Endothelial cell (in vitro differentiated cells): ENCODE results near the gene SAMHD1. TPM values are rescaled to one million over a fixed set of nuclear protein-coding genes. Genes with fewer than 3 reads are reported as not detected.

ENCODE experiments used
- DNase-seq: peaks from one replicate; pipeline ENCODE4 v3.0.0; 2021; ENCODE audit warnings: low spot score
- H3K27ac Mint-ChIP-seq: one replicate; pipeline ENCODE4 v1.8.0; 2021; ENCODE audit warnings: mixed read lengths, inconsistent platforms; ENCODE audit not compliant: unreplicated experiment
- H3K27me3 Mint-ChIP-seq: one replicate; pipeline ENCODE4 v1.8.0; 2021; ENCODE audit warnings: mild to moderate bottlenecking, moderate library complexity, mixed read lengths, inconsistent platforms; ENCODE audit not compliant: unreplicated experiment
- H3K36me3 Mint-ChIP-seq: one replicate; pipeline ENCODE4 v1.8.0; 2021; ENCODE audit warnings: mild to moderate bottlenecking, low read depth, mixed read lengths, inconsistent platforms; ENCODE audit not compliant: unreplicated experiment
- H3K4me1 Mint-ChIP-seq: one replicate; pipeline ENCODE4 v1.8.0; 2021; ENCODE audit warnings: mild to moderate bottlenecking, mixed read lengths, inconsistent platforms; ENCODE audit not compliant: unreplicated experiment
- H3K4me3 Mint-ChIP-seq: one replicate; pipeline ENCODE4 v1.8.0; 2021; ENCODE audit warnings: mild to moderate bottlenecking, mixed read lengths, inconsistent platforms; ENCODE audit not compliant: unreplicated experiment
- H3K9me3 Mint-ChIP-seq: one replicate; pipeline ENCODE4 v1.8.0; 2021; ENCODE audit warnings: mixed read lengths, inconsistent platforms; ENCODE audit not compliant: unreplicated experiment
- total RNA-seq: library from RNA; stranded (reverse); fragmentation: NEBNext Ultra II Directional; extraction: Animal tissue kit (Norgen Biotek cat#: 25700); gene quantifications from one replicate; pipeline ENCODE4 v1.2.1, GENCODE V29; 2021; ENCODE audit not compliant: unreplicated experiment
- TF ChIP-seq, protein P1 (sequence below): fragments of 200-600 bp; sonication (generic); IDR thresholded peaks from one replicate; pipeline ENCODE4 v1.5.0; 2021; ENCODE audit warnings: antibody characterized with exemption; ENCODE audit not compliant: unreplicated experiment

The SAMHD1 gene
- total RNA-seq, 1 donor from 2014 or later = 58.1 TPM

- Mint-ChIP-seq H3K36me3 (peaks cover 18% of the 10 kb centered on the region), H3K4me3 (no peak overlapping the region), H3K4me1 (peaks cover 7% of the 10 kb centered on the region), H3K27ac (no peak overlapping the region), H3K27me3 (no peaks in the 10 kb centered on the region), H3K9me3 (no peaks in the 10 kb centered on the region)
- TF ChIP-seq, protein P1, sequence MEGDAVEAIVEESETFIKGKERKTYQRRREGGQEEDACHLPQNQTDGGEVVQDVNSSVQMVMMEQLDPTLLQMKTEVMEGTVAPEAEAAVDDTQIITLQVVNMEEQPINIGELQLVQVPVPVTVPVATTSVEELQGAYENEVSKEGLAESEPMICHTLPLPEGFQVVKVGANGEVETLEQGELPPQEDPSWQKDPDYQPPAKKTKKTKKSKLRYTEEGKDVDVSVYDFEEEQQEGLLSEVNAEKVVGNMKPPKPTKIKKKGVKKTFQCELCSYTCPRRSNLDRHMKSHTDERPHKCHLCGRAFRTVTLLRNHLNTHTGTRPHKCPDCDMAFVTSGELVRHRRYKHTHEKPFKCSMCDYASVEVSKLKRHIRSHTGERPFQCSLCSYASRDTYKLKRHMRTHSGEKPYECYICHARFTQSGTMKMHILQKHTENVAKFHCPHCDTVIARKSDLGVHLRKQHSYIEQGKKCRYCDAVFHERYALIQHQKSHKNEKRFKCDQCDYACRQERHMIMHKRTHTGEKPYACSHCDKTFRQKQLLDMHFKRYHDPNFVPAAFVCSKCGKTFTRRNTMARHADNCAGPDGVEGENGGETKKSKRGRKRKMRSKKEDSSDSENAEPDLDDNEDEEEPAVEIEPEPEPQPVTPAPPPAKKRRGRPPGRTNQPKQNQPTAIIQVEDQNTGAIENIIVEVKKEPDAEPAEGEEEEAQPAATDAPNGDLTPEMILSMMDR = no peak
- DNase-seq = no peak
These were observed 24.8 kb downstream of the SAMHD1 start for GRCh38 chr20:36926653-36927200.

DNA sequence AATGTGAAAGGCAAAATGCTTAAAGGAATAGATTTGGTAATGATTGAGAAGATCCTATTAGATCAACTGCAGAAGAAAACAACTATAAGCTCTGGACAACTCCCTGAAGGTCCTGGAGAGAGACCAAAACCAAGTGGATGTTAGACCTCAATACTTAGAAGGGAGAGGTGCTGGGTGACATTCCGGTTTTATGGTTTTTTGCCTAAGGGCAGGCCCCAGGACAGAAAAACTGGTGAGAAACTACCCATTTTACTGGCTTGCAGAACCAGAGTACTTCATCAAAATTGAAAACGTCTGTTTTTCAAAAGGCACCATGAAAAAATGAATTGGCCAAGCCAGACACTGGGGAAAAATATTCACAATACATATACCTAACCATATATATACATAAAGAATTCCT is 26.3 kb downstream of the SAMHD1 start:
- peaks cover 15% of the 10 kb centered on the region for H3K36me3 Mint-ChIP-seq
- no peaks in the 10 kb centered on the region for H3K27me3 Mint-ChIP-seq
- no peak overlapping the region for H3K27ac Mint-ChIP-seq
- no peak overlapping the region for H3K4me3 Mint-ChIP-seq
- H3K4me1 Mint-ChIP-seq = peaks cover 7% of the 10 kb centered on the region
- TF ChIP-seq, protein P1 = no peak
- H3K9me3 Mint-ChIP-seq = no peaks in the 10 kb centered on the region
- no peak for DNase-seq

DNA sequence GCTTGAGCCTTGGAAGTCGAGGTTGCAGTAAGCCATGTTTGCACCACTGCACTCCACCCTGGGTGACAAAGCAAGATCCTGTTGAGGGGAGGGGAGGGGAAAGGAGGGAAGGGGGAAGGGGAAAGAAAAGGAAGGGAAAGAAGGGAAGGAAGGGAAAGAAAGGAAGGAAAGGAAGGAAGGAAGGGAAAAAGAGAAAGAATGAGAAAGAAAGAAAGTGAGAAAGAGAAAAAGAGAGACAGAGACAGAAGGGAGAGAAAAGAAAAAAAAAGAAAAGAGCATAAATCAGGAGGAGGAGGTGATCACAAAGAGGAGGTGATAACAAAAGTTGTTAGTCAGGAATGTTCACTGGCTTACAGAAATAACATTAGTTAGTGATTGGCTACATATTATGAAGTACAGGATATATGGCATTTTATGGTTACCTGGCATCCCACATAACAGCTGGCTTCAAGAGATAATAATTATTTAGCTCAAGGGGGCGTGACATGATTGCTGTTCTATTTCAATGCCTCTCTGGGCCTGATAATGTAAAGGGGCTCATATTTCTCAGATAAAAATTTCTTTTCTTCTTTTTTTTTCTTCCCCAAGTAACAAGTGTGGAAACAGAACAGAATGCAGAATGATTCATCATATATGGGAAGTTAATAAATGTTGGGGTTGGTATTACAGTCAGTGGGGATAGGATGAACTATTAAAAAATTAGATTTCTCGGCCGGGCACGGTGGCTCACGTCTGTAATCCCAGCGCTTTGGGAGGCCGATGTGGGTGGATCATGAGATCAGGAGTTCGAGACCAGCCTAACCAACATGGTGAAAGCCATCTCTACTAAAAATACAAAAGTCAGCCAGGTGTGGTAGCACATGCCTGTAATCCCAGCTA is 27.1 kb downstream of the SAMHD1 start:
- Mint-ChIP-seq H3K27me3 (no peaks in the 10 kb centered on the region), H3K4me1 (peaks cover 7% of the 10 kb centered on the region), H3K27ac (no peak overlapping the region), H3K9me3 (no peaks in the 10 kb centered on the region), H3K36me3 (peaks cover 15% of the 10 kb centered on the region), H3K4me3 (no peak overlapping the region)
- no peak for DNase-seq
- TF ChIP-seq, protein P1 = no peak

- no peak for DNase-seq
- Mint-ChIP-seq H3K4me1 (peaks cover 7% of the 10 kb centered on the region), H3K9me3 (no peaks in the 10 kb centered on the region), H3K27ac (no peak overlapping the region), H3K36me3 (peaks cover 4% of the 10 kb centered on the region), H3K27me3 (no peaks in the 10 kb centered on the region), H3K4me3 (no peak overlapping the region)
- TF ChIP-seq, protein P1 = no peak
These were observed 31.2 kb downstream of the SAMHD1 start for GRCh38 chr20:36920334-36920730.
